ENCODE results near the gene HAUS8.

DNA sequence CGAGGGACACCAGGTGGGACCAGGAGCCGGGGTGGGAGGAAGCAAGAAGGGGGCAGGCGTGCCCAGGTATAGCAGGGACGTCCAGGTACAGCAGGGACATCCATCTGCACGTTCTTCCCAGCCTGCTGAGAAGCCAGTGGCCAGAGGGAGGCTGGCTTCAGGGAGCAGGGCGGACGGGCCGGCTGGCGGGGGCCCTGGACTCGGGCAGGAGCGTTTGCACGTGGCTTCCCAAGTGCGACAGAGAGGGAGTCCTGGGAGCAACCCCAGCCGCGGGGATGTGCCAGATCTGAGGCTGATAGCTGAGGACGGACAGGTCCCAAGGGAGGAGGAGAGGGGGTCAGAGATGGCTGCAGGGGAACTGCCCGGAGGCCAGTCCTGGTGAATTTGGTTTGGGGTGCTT is 37.0 kb upstream of the HAUS8 start:
- no peak for TF ChIP-seq ETV6 (conservative IDR thresholded peaks at IDR 0.05 in 1 of 2, IDR thresholded peaks at IDR 0.05 in 1 of 2; ENCODE audit: borderline replicate concordance in 1 of 2, low read depth in 1 of 2)
- TF ChIP-seq POLR2AphosphoS5 (IDR thresholded peaks at IDR 0.05; ENCODE audit: low read length): no peak
- no peak for TF ChIP-seq CTCF (IDR thresholded peaks at IDR 0.05 in 2 of 3, conservative IDR thresholded peaks at IDR 0.05 in 1 of 3; ENCODE audit: control insufficient read depth in 2 of 3, extremely low read depth in 1 of 3, insufficient read depth in 1 of 3, low read depth in 3 of 3, low read length in 3 of 3)
- no peak for TF ChIP-seq EGR1 (IDR thresholded peaks at IDR 0.05; ENCODE audit: borderline replicate concordance in 1 of 2, low read depth in 2 of 2, low read length in 2 of 2)
- no peak for TF ChIP-seq POLR2AphosphoS2 (IDR thresholded peaks at IDR 0.05; ENCODE audit: low read depth, low read length)
- TF ChIP-seq RAD21 (IDR thresholded peaks at IDR 0.05; ENCODE audit: insufficient read depth, low read depth, low read length): no peak
- no peak for TF ChIP-seq ATF3 (IDR thresholded peaks at IDR 0.05; ENCODE audit: borderline replicate concordance, extremely low read depth, low read depth, low read length)
- TF ChIP-seq RUNX3 (IDR thresholded peaks at IDR 0.05; ENCODE audit: low read length): no peak
- TF ChIP-seq GABPA (IDR thresholded peaks at IDR 0.05; ENCODE audit: low read depth): no peak
- TF ChIP-seq, protein P1, sequence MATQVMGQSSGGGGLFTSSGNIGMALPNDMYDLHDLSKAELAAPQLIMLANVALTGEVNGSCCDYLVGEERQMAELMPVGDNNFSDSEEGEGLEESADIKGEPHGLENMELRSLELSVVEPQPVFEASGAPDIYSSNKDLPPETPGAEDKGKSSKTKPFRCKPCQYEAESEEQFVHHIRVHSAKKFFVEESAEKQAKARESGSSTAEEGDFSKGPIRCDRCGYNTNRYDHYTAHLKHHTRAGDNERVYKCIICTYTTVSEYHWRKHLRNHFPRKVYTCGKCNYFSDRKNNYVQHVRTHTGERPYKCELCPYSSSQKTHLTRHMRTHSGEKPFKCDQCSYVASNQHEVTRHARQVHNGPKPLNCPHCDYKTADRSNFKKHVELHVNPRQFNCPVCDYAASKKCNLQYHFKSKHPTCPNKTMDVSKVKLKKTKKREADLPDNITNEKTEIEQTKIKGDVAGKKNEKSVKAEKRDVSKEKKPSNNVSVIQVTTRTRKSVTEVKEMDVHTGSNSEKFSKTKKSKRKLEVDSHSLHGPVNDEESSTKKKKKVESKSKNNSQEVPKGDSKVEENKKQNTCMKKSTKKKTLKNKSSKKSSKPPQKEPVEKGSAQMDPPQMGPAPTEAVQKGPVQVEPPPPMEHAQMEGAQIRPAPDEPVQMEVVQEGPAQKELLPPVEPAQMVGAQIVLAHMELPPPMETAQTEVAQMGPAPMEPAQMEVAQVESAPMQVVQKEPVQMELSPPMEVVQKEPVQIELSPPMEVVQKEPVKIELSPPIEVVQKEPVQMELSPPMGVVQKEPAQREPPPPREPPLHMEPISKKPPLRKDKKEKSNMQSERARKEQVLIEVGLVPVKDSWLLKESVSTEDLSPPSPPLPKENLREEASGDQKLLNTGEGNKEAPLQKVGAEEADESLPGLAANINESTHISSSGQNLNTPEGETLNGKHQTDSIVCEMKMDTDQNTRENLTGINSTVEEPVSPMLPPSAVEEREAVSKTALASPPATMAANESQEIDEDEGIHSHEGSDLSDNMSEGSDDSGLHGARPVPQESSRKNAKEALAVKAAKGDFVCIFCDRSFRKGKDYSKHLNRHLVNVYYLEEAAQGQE (IDR thresholded peaks at IDR 0.05; ENCODE audit: low read depth, low read length): no peak
- no peak for TF ChIP-seq TAF1 (IDR thresholded peaks at IDR 0.05; ENCODE audit: borderline replicate concordance, low read depth, low read length)
